ENCODE results near the gene STK4. TPM values are rescaled to one million over a fixed set of nuclear protein-coding genes. Genes with fewer than 3 reads are reported as not detected.

Gene STK4
- total and polyA plus RNA-seq, 9 donors = 8.3 to 27.5 (median 19.6) TPM

DNA sequence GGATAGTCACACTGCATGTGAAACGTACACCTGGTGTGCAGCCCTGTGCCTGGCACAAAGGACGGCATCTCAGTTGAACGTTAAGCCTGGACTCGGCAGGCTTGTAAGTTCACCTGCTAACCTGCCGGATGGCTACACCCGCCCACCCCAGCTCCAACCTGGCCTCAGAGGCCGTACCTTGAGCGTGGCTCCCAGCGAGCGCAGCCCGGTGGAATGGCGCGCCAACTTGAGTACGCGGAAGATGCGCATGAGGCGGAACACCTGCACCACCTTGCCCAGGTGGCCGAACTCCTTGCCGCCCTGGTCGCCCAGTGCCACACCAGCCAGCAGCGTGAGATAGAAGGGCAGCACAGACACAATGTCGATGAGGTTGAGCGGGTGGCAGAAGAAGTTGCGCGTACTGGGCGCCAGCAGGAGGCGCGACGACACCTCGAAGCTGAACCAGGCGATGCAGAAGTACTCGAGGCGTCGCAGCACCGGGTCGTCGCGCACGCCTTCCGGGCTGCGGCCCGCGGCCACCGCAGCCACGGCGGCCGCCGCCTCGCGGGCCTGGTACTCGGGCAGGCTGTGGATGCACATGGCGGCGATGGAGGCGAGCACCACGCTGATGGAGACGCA lies 131.3 kb downstream of the STK4 start:
- no peak overlapping the region for H3K4me3 ChIP-seq
- no peaks in the 10 kb centered on the region for H3K27me3 ChIP-seq
- H3K27ac ChIP-seq = no peak overlapping the region
- H3K4me1 ChIP-seq (ENCODE audit: insufficient read depth) = no peaks in the 10 kb centered on the region
- no peaks in the 10 kb centered on the region for H3K9me3 ChIP-seq
- H3K36me3 ChIP-seq = no peaks in the 10 kb centered on the region
- no peak for TF ChIP-seq CTCF (IDR thresholded peaks at IDR 0.05)
- no peak for TF ChIP-seq EP300 (IDR thresholded peaks at IDR 0.05)
- no peak for TF ChIP-seq POLR2A (IDR thresholded peaks at IDR 0.05)
- intact Hi-C loops (cut with DNase I) = loop anchor here (5.0 to 10.0 kb wide), 2 partner anchors 83 to 85 kb away; no protein-coding TSS in a partner anchor
- no peak for DNase-seq
- 24 to 27% (median 24%) methylated on average over 54 to 56 of the region's 56 CpGs for WGBS, 3 donors

DNA sequence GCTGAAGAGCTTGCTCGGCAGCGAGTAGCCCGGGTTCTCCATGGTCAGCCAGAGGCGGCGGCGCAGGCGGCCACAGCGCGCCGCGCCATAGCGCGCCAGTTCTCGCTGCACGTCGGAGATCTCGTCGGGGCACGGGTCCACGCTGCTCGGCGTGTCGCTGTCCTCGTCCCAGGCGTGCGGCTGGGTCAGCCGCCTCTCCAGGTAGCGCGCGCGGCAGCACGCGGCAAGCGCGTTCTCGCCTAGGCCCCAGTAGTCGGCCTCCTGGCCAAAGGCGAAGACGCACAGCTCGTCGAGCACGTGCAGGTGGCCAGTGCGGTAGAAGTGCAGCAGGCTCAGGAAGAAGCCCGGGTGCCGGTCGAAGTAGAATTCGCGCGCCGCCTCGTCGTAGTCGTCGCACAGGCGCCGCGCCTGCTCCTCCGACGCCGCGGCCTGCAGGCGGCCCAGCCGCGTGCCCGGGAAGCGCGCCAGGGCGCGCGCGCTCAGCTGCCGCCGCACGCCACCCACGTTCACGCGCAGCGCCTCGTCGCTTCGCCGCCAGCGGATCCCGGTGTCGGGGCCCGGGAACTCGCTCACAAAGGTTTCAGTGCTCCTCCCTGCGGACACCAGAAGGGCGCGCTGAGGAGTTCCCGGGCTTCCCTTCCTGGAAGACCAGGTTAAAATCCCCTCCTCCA lies 131.9 kb downstream of the STK4 start:
- no peaks in the 10 kb centered on the region for H3K27me3 ChIP-seq
- WGBS, 3 donors = 2 to 4% (median 3%) methylated on average over 87 to 91 of the region's 91 CpGs
- intact Hi-C loops (cut with DNase I) = loop anchor here (5.0 to 10.0 kb wide), 2 partner anchors 83 to 86 kb away; no protein-coding TSS in a partner anchor
- no peak overlapping the region for H3K27ac ChIP-seq
- H3K4me3 ChIP-seq = no peak overlapping the region
- no peaks in the 10 kb centered on the region for H3K9me3 ChIP-seq
- TF ChIP-seq POLR2A (IDR thresholded peaks at IDR 0.05) (no peak), CTCF (IDR thresholded peaks at IDR 0.05) (no peak), EP300 (IDR thresholded peaks at IDR 0.05) (no peak)
- H3K4me1 ChIP-seq (ENCODE audit: insufficient read depth) = no peaks in the 10 kb centered on the region
- no peak for DNase-seq
- no peaks in the 10 kb centered on the region for H3K36me3 ChIP-seq

GRCh38 chr20:45100563-45101245 lies 134.4 kb downstream of the STK4 start, which contains the start of gene KCNS1:
Gene KCNS1, minus strand, starts transcription at chr20:45101127. Its CDS starts 1,891 bp downstream, at chr20:45099236.
- no peak within 1 kb of the TSS for H3K27ac ChIP-seq
- intact Hi-C loops (cut with DNase I) = no loop called here
- no peaks in the 10 kb centered on the region for H3K4me1 ChIP-seq (ENCODE audit: insufficient read depth)
- DNase-seq = no peak
- TF ChIP-seq POLR2A (IDR thresholded peaks at IDR 0.05) = no peak
- TF ChIP-seq CTCF (IDR thresholded peaks at IDR 0.05) = no peak
- no peak for TF ChIP-seq EP300 (IDR thresholded peaks at IDR 0.05)
- no peaks in the 10 kb centered on the region for H3K36me3 ChIP-seq
- H3K9me3 ChIP-seq = no peaks in the 10 kb centered on the region
- H3K27me3 ChIP-seq = no peaks in the 10 kb centered on the region
- 3 to 8% (median 7%) methylated on average over 20 to 38 of the region's 38 CpGs for WGBS, 3 donors
- H3K4me3 ChIP-seq = no peak within 1 kb of the TSS

GRCh38 chr20:45101333-45101850 lies 135.1 kb downstream of the STK4 start:
- Histone ChIP-seq H3K9me3 (no peaks in the 10 kb centered on the region), H3K36me3 (no peaks in the 10 kb centered on the region), H3K4me1 (ENCODE audit: insufficient read depth) (no peaks in the 10 kb centered on the region), H3K27ac (no peak overlapping the region), H3K4me3 (no peak overlapping the region), H3K27me3 (no peaks in the 10 kb centered on the region)
- WGBS, 3 donors = 67 to 76% (median 71%) methylated on average over 6 of the region's 6 CpGs
- intact Hi-C loops (cut with DNase I) = no loop called here
- TF ChIP-seq CTCF (IDR thresholded peaks at IDR 0.05) = no peak
- TF ChIP-seq POLR2A (IDR thresholded peaks at IDR 0.05) = no peak
- TF ChIP-seq EP300 (IDR thresholded peaks at IDR 0.05) = no peak
- DNase-seq = no peak

All from ovary (tissue), 9 donors.